GM18873 (cell line): ENCODE measurements around the gene STOX1.
"Not testable (repeated sequence)": the region's sequence is repeated elsewhere in the genome, so short reads cannot be mapped to it uniquely, and the experiment has no call there.

Experiments used
- ATAC-seq: cut with Tn5 transposase; IDR thresholded peaks from one replicate; pipeline ENCODE4 v1.9.1; 2021; ENCODE audit warnings: mild to moderate bottlenecking, moderate library complexity, moderate number of reproducible peaks; ENCODE audit not compliant: unreplicated experiment, low FRiP score

Gene STOX1, protein sequence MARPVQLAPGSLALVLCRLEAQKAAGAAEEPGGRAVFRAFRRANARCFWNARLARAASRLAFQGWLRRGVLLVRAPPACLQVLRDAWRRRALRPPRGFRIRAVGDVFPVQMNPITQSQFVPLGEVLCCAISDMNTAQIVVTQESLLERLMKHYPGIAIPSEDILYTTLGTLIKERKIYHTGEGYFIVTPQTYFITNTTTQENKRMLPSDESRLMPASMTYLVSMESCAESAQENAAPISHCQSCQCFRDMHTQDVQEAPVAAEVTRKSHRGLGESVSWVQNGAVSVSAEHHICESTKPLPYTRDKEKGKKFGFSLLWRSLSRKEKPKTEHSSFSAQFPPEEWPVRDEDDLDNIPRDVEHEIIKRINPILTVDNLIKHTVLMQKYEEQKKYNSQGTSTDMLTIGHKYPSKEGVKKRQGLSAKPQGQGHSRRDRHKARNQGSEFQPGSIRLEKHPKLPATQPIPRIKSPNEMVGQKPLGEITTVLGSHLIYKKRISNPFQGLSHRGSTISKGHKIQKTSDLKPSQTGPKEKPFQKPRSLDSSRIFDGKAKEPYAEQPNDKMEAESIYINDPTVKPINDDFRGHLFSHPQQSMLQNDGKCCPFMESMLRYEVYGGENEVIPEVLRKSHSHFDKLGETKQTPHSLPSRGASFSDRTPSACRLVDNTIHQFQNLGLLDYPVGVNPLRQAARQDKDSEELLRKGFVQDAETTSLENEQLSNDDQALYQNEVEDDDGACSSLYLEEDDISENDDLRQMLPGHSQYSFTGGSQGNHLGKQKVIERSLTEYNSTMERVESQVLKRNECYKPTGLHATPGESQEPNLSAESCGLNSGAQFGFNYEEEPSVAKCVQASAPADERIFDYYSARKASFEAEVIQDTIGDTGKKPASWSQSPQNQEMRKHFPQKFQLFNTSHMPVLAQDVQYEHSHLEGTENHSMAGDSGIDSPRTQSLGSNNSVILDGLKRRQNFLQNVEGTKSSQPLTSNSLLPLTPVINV

GRCh38 chr10:68826764-68827591, at the start of gene STOX1:
Gene STOX1 (plus strand): TSS chr10:68827531. CDS start chr10:68827624, 93 bp downstream.
- no peak for ATAC-seq

DNA sequence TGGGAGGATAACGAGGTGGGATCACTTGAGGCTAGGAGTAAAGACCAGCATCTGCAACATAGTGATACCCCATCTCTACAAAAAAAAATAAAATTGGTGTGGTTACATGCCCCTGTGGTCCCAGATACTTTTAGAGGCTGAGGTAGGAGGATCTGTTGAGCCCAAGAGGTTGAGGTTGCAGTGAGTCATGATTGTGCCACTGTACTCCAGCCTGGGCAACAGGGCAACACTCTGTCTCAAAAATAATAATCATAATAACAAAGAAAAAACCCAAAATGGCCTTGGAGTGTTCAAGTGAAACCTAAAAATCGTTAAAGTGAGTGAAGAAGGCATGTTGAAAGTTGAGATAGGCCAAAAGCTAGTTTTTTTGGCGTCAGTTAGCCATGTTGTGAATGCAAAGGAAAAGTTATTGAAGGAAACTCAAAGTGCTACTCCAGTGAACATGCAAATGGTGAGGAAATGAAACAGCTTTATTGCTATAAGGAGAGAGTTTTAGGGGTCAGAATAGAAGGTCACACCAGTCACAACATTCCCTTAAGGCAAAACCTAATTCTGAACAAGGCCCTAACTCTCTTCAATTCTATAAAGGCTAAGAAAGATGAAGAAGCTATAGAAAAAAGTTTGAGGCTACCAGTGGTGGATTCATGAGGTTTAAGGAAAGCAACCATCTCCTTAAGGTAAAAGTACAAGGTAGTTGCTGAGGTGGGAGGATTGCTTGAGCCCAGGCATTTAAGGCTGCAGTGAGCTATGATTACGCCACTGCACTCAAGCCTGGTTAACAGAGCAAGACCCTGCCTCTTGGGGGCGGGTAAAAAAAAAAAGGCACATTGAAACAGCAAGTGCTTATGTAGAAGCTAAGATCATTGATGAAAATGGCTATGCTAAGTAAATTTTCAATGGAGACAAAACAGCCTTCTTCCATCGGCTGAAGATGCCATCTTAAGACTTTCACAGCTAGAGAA, 45.4 kb upstream of the STOX1 start:
- no peak for ATAC-seq

GRCh38 chr10:68784476-68784875, 42.9 kb upstream of the STOX1 start:
- ATAC-seq, result no peak

DNA sequence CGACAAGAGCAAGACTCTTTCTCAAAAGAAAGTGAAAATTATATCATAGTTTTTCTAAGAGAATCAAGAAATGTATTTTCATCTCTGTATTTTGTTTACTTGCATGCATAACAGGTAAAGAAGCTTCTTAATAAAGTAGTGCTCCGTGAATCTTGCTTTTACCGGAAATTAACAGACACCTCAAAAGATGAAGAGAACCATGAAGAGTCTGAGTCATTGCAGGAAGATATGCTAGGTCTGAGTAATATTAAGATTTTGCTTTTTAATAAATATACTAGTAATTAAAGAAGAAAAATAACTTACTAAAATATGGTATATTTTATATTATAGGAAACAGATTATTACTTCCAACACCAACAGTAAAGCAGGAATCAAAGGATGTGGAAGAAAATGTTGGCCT, 39.5 kb upstream of the STOX1 start:
- no peak for ATAC-seq

DNA sequence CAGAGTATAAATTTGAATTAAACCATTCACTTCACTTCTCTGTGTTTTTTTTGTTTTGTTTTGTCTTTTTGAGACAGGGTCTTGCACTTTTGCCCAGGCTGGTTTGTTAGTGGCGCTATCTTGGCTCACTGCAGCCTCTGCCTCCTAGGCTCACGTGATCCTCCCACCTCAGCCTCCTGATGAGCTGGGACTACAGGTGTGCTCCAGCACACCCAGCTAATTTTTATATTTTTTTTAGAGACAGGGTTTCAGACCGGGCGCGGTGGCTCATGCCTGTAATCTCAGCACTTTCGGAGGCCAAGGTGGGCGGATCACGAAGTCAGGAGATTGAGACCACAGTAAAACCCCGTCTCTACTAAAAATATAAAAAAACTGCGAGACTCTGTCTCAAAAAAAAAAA, 36.9 kb upstream of the STOX1 start:
- ATAC-seq, result no peak

GRCh38 chr10:68792115-68792514, 35.2 kb upstream of the STOX1 start:
- ATAC-seq, result no peak

DNA sequence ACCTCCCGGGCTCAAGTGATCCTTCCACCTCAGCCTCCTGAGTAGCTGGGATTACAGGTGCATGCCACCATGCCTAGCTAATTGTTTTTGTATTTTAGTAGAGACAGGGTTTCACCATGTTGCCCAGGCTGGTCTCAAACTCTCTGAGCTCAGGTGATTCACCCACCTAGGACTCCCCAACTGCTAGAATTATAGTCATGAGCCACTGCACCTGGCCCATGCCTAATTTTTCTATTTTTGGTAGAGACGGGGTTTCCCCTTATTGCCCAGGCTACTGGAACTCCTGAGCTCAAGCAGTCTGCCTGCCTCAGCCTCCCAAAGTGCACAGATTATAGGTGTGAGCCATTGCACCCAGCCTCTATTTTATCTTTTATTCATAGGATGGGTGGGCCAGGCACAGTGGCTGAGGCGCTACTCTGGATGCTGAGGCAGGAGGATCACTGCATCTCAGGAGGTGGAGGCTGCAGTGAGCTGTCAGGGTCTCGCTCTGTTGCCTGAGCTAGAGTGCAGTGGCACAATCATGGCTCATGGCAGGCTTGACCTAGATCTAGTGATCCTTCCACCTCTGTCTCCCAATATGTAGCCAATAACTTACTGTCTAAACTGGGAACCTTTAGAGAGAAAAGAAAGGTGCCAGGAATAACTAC, 31.3 kb upstream of the STOX1 start:
- ATAC-seq, result no peak

GRCh38 chr10:68796605-68797004, 30.7 kb upstream of the STOX1 start:
- no peak for ATAC-seq

GRCh38 chr10:68800211-68800610, 27.1 kb upstream of the STOX1 start:
- ATAC-seq, result no peak

DNA sequence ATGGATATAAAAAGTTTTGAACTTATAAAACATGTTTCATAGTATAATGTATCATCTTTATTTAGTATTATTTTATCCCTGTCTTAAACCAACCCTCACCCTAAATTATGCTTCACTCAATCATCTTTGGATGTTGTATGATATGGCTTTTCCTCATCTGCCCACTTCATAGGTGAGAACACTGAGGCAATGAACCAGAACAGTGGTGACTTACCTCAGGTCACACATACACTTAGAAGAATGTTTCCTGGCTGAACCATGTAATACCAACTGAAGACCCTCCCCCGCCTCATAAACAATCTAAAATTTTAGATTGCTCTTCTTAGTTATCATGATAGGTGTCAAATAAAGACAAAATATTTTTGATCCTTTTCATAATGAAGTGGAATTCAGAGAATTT, 22.6 kb upstream of the STOX1 start:
- no peak for ATAC-seq

DNA sequence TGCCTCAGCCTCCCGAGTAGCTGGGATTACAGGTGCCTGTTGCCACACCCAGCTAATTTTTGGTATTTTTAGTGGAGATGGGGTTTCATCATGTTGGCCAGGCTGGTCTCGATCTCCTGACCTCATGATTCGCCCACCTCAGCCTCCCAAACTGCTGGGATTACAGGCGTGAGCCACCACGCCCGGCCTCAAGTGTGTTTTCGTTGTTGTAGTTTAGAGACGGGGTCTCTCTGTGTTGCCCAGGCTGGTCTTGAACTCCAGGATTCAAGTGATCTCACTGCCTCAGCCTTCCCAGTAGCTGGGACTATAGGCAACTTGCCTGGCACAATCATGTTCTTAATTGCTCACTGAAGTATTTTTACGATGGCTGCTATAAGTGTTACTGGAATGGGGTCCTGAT, 16.5 kb upstream of the STOX1 start:
- not testable (repeated sequence) for ATAC-seq

GRCh38 chr10:68811314-68812009, 15.9 kb upstream of the STOX1 start:
- ATAC-seq, result no peak

- ATAC-seq, result no peak
These were observed 14.9 kb upstream of the STOX1 start for GRCh38 chr10:68812420-68812819.

GRCh38 chr10:68813559-68813958, 13.8 kb upstream of the STOX1 start:
- ATAC-seq, result no peak

- no peak for ATAC-seq
These were observed 10.4 kb upstream of the STOX1 start for GRCh38 chr10:68816796-68817412.

DNA sequence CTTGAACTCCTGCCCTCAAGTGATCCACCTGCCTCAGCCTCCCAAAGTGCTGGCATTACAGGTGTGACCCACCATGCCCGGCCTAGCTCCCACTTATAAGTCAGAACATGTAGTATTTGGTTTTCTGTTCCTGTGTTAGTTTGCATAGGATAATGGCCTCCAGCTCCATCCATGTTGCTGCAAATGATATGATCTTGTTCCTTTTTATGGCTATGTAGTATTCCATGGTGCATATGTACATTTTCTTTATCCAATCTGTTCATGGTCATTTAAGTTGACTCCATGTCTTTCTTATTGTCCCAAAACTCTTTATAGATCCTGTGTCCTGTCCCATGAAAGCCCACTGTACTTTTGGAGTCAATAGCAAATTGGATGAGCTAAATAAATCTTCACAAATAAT, 7.0 kb upstream of the STOX1 start:
- not testable (repeated sequence) for ATAC-seq

GRCh38 chr10:68822626-68823025, 4.7 kb upstream of the STOX1 start:
- not testable (repeated sequence) for ATAC-seq

- ATAC-seq, result not testable (repeated sequence)
These were observed 245 bp downstream of the STOX1 start for GRCh38 chr10:68827592-68827959.
